GM18907 (cell line): ENCODE data around the gene MYO1H.

Source experiments
- ATAC-seq: cut with Tn5 transposase; IDR thresholded peaks from one replicate; pipeline ENCODE4 v1.9.1; 2021; ENCODE audit warnings: mild to moderate bottlenecking, moderate library complexity; ENCODE audit not compliant: unreplicated experiment

MYO1H gene

GRCh38 chr12:109488051-109488665, 140.5 kb downstream of the MYO1H start:
- ATAC-seq, result no peak

GRCh38 chr12:109489016-109489954, 141.6 kb downstream of the MYO1H start:
- ATAC-seq, result no peak

GRCh38 chr12:109489955-109490565, 142.4 kb downstream of the MYO1H start:
- ATAC-seq, result no peak

- ATAC-seq, result no peak
Measured at GRCh38 chr12:109491671-109492070, 144.0 kb downstream of the MYO1H start.

- no peak for ATAC-seq
Measured at GRCh38 chr12:109492371-109492770, 144.7 kb downstream of the MYO1H start.

DNA sequence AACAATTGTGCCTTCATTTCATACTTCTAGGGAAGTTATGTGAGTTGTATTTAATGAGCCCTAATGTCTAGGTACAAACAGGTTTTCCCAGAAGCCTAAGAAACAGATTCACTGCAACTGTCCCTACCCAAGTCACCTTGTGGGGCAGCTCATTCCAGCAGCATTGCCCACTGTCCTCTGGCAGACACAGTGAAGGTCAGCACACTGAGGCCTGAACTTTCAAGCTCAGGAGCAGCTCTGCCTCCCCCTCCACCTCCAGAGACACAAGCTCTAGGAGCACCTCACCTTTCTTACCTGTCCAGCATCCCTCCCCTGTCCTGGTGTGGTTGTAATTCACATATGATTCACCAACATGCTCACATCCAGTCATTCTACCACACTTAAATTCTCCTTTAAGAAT, 145.4 kb downstream of the MYO1H start:
- ATAC-seq, result no peak

DNA sequence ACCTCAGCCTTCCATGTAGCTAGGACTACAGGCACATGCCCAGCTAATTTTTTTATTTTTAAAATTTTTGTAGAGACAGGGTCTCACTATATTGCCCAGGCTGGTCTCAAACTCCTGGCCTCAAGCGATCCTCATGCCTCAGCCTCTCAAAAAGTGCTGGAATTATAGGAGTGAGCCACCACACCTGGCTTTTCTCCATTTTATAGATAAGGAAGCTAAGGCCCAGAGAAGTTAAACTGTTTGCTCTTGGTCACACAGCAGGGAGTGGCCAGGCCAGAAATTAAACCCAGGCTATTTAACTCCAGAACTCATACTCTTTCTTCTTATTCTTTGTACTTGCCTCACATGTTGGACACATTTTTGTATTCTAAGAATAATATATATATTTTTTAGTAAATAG, 146.2 kb downstream of the MYO1H start:
- no peak for ATAC-seq

- no peak for ATAC-seq
Measured at GRCh38 chr12:109494348-109494881, 146.7 kb downstream of the MYO1H start.

GRCh38 chr12:109495012-109495411, 147.3 kb downstream of the MYO1H start:
- no peak for ATAC-seq

- ATAC-seq, result no peak
Measured at GRCh38 chr12:109496306-109496705, 148.6 kb downstream of the MYO1H start.

DNA sequence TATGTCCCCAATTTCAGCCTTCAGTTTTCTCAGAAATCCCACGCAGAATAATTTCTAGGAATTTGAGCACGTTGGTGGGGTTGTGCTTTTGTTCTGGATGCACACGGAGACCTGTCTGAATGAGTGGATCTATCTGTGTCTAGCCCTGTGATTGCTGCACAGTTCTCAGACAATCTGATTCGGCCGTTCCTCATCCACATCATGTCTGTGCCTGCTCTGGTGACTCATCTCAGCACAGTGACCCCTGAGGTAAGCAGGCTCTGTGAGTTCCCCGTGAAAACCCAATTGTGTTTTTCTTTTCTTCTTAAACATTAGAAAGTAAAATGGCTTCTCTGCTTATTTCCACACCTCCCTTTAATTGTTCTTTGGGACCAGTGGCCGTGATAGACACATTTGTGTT, 150.0 kb downstream of the MYO1H start:
- no peak for ATAC-seq
